ENCODE data around the gene PLCB1. TPM values are rescaled to one million over a fixed set of nuclear protein-coding genes. Genes with fewer than 3 reads are reported as not detected.

Gene PLCB1
- total and polyA plus RNA-seq, 2 of the 4 experiments (the other 2 are of a cell fraction) = 5.6 to 16.1 TPM

DNA sequence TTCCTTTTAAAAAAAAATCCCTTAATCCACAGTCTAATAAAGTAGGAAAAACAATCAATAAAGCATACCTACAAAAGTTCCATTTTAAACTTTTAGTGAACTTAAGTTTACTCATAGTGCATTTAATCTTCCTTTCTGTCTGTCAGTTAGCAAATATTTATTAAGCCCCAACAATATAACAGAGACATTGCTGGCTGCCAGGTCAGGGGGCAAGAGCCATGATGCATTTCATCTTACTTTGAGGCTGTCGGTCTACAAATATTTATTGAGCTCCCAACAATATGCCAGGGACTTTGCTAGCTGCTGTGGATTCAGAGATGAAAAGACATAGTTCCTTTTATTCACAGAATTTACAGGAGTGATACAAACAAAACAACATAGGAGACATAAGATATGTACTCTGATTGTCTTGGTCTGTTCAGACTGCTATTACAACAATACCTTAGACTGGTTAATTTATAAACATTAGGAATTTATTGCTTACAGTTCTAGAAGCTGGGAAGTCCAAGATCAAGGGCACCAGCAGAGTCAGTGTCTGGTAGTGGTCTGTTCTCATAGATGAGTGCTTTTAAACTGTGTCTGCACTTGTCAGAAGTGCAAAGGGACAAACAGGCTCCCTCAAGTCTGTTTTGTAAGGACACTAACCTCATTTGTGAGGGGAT, 118.6 kb downstream of the PLCB1 start:
- Histone ChIP-seq H3K14ac (replicated peaks; ENCODE audit: low read depth, low read length) (no peak overlapping the region), H3K27me3 (ENCODE audit: control insufficient read depth, insufficient read depth, low read length) (no peaks in the 10 kb centered on the region), H3K4ac (ENCODE audit: low read depth, low read length) (0 out of 2 replicates have a peak overlapping the region, but pooled peaks have one; percentile 76), H3K79me1 (ENCODE audit: low read depth in 1 of 2, low read length in 2 of 2) (peaks cover 3 to 36% of the 10 kb centered on the region in 2 experiments; a peak in 2 of 4 replicates), H3K23ac (ENCODE audit: low read depth, low read length) (0 out of 2 replicates have a peak overlapping the region, but pooled peaks have one; percentile 8), H2BK15ac (ENCODE audit: low read depth, low read length) (no peak overlapping the region), H2AFZ (replicated peaks; ENCODE audit: low read length, poor library complexity) (no peak overlapping the region), H2BK5ac (ENCODE audit: low read depth, low read length, poor library complexity, severe bottlenecking) (no peak overlapping the region), H2BK120ac (ENCODE audit: low read depth, low read length) (0 out of 2 replicates have a peak overlapping the region, but pooled peaks have one; percentile 14), H3K9me3 (ENCODE audit: control insufficient read depth, insufficient read depth, low read length) (no peaks in the 10 kb centered on the region), H3K56ac (ENCODE audit: extremely low read depth, insufficient read depth, low read length) (no peak overlapping the region), H4K8ac (ENCODE audit: low read depth in 2 of 2, low read length in 2 of 2) (no peak overlapping the region), H3K9me1 (ENCODE audit: insufficient read depth, low read length) (no peaks in the 10 kb centered on the region), H3K4me1 (ENCODE audit: control insufficient read depth, insufficient read depth, low read length) (peaks cover 4% of the 10 kb centered on the region), H2BK20ac (ENCODE audit: low read depth, low read length) (no peak overlapping the region), H3K4me3 (ENCODE audit: insufficient read depth, low read depth, low read length) (no peak overlapping the region), H4K91ac (ENCODE audit: insufficient read depth, low read depth, low read length) (no peak overlapping the region), H3K9ac (ENCODE audit: low read depth, low read length) (no peak overlapping the region), H4K5ac (ENCODE audit: low read depth, low read length) (no peak overlapping the region), H3K4me2 (ENCODE audit: low read depth, low read length) (no peak overlapping the region), H3K18ac (ENCODE audit: low read depth, low read length) (no peak overlapping the region), H3K27ac (ENCODE audit: insufficient read depth, low read length) (no peak overlapping the region), H3K36me3 (ENCODE audit: control insufficient read depth, insufficient read depth, low read length) (no peaks in the 10 kb centered on the region), H2AK9ac (replicated peaks; ENCODE audit: low read depth, low read length, poor library complexity) (no peak overlapping the region), H4K20me1 (ENCODE audit: insufficient read depth, low read length) (no peaks in the 10 kb centered on the region), H2AK5ac (ENCODE audit: low read depth, low read length) (peak overlapping the region; percentile 35; the same call in 1 of the 2 replicates)
- TF ChIP-seq, protein P1, sequence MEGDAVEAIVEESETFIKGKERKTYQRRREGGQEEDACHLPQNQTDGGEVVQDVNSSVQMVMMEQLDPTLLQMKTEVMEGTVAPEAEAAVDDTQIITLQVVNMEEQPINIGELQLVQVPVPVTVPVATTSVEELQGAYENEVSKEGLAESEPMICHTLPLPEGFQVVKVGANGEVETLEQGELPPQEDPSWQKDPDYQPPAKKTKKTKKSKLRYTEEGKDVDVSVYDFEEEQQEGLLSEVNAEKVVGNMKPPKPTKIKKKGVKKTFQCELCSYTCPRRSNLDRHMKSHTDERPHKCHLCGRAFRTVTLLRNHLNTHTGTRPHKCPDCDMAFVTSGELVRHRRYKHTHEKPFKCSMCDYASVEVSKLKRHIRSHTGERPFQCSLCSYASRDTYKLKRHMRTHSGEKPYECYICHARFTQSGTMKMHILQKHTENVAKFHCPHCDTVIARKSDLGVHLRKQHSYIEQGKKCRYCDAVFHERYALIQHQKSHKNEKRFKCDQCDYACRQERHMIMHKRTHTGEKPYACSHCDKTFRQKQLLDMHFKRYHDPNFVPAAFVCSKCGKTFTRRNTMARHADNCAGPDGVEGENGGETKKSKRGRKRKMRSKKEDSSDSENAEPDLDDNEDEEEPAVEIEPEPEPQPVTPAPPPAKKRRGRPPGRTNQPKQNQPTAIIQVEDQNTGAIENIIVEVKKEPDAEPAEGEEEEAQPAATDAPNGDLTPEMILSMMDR (conservative IDR thresholded peaks at IDR 0.05; ENCODE audit: low read depth, low read length) = no peak
- TF ChIP-seq MAFK (IDR thresholded peaks at IDR 0.05; ENCODE audit: low read depth, low read length) (no peak), MAZ (IDR thresholded peaks at IDR 0.05; ENCODE audit: borderline replicate concordance, low read depth, low read length) (no peak), SMC3 (IDR thresholded peaks at IDR 0.05; ENCODE audit: low read depth, low read length) (no peak), CEBPB (IDR thresholded peaks at IDR 0.05; ENCODE audit: low read depth, low read length) (no peak), RCOR1 (IDR thresholded peaks at IDR 0.05; ENCODE audit: insufficient replicate concordance, low read length) (no peak), RFX5 (IDR thresholded peaks at IDR 0.05; ENCODE audit: low read depth, low read length) (no peak), FOS (IDR thresholded peaks at IDR 0.05; ENCODE audit: low read depth, low read length) (no peak), NFE2L2 (IDR thresholded peaks at IDR 0.05; ENCODE audit: low read depth, low read length) (no peak), BHLHE40 (IDR thresholded peaks at IDR 0.05; ENCODE audit: low read depth, low read length) (no peak), POLR2A (IDR thresholded peaks at IDR 0.05; ENCODE audit: low read depth, low read length) (no peak), RAD21 (IDR thresholded peaks at IDR 0.05; ENCODE audit: low read length) (no peak), MXI1 (IDR thresholded peaks at IDR 0.05; ENCODE audit: borderline replicate concordance, low read depth, low read length) (no peak), CHD1 (IDR thresholded peaks at IDR 0.05; ENCODE audit: low read depth, low read length) (no peak)
- TF ChIP-seq, protein P2, sequence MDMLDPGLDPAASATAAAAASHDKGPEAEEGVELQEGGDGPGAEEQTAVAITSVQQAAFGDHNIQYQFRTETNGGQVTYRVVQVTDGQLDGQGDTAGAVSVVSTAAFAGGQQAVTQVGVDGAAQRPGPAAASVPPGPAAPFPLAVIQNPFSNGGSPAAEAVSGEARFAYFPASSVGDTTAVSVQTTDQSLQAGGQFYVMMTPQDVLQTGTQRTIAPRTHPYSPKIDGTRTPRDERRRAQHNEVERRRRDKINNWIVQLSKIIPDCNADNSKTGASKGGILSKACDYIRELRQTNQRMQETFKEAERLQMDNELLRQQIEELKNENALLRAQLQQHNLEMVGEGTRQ (IDR thresholded peaks at IDR 0.05; ENCODE audit: low read depth, low read length) = no peak
- TF ChIP-seq, protein P3, sequence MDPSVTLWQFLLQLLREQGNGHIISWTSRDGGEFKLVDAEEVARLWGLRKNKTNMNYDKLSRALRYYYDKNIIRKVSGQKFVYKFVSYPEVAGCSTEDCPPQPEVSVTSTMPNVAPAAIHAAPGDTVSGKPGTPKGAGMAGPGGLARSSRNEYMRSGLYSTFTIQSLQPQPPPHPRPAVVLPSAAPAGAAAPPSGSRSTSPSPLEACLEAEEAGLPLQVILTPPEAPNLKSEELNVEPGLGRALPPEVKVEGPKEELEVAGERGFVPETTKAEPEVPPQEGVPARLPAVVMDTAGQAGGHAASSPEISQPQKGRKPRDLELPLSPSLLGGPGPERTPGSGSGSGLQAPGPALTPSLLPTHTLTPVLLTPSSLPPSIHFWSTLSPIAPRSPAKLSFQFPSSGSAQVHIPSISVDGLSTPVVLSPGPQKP (IDR thresholded peaks at IDR 0.05; ENCODE audit: borderline replicate concordance, low read depth, low read length) = no peak
- DNase-seq = no peak
- dilution Hi-C loops (cut with HindIII; ENCODE audit: low sequenced_read_pairs, unreplicated experiment) = no loop called here
- intact Hi-C loops (cut with micrococcal nuclease) = no loop called here
- no peak for ATAC-seq (ENCODE audit: low read depth)
- BruUV-seq (replicated peaks) = no TSS peak
- WGBS, 2 experiments (ENCODE audit: extremely low coverage in 2 of 2, insufficient read length in 1 of 2) = no CpG with 5 or more reads among the region's 1 CpG
- POLR2A ChIA-PET (ENCODE audit: unreplicated experiment) = no interaction called here
- in situ Hi-C loops (cut with MboI; ENCODE audit: low sequenced_read_pairs) = no loop called here
- CTCF ChIA-PET = interaction anchor here (1.4 kb wide), 1 partner anchor 10 kb away, joined by 3 read pairs; no protein-coding TSS in a partner anchor
